Measurements from ENCODE around the gene ABHD14A. TPM values are rescaled to one million over a fixed set of nuclear protein-coding genes. Genes with fewer than 3 reads are reported as not detected.

Gene ABHD14A
- total RNA-seq, 1 donor from 2014 or later, result 14.8 TPM

DNA sequence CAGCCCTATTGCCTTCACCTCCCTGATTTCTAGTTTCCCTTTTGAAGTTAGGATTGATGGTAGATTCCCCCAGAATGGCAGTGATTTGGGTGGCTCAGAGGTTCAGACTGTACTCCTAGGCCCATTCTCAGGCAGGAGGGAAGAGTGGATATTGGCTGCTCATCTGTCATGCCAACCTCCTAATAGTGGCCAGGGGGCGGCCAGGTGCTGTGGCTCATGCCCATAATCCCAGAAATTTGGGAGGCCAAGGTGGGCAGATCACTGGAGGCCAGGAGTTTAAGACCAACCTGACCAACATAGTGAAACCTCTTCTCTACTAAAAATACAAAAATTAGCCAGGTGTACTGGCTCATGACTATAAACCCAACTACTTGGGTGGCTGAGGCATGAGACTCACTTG is 44.4 kb upstream of the ABHD14A start:
- TF ChIP-seq, protein P1, sequence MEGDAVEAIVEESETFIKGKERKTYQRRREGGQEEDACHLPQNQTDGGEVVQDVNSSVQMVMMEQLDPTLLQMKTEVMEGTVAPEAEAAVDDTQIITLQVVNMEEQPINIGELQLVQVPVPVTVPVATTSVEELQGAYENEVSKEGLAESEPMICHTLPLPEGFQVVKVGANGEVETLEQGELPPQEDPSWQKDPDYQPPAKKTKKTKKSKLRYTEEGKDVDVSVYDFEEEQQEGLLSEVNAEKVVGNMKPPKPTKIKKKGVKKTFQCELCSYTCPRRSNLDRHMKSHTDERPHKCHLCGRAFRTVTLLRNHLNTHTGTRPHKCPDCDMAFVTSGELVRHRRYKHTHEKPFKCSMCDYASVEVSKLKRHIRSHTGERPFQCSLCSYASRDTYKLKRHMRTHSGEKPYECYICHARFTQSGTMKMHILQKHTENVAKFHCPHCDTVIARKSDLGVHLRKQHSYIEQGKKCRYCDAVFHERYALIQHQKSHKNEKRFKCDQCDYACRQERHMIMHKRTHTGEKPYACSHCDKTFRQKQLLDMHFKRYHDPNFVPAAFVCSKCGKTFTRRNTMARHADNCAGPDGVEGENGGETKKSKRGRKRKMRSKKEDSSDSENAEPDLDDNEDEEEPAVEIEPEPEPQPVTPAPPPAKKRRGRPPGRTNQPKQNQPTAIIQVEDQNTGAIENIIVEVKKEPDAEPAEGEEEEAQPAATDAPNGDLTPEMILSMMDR (conservative IDR thresholded peaks at IDR 0.05), result no peak
- H3K27ac Mint-ChIP-seq (ENCODE audit: unreplicated experiment), result no peak overlapping the region
- H3K36me3 Mint-ChIP-seq (ENCODE audit: low read depth), result no peaks in the 10 kb centered on the region
- no peaks in the 10 kb centered on the region for H3K27me3 Mint-ChIP-seq (ENCODE audit: low read depth)
- no peaks in the 10 kb centered on the region for H3K4me1 Mint-ChIP-seq
- H3K9me3 Mint-ChIP-seq, result no peaks in the 10 kb centered on the region
- H3K4me3 Mint-ChIP-seq, result no peak overlapping the region
- no peak for DNase-seq (ENCODE audit: low read depth, low spot score)

DNA sequence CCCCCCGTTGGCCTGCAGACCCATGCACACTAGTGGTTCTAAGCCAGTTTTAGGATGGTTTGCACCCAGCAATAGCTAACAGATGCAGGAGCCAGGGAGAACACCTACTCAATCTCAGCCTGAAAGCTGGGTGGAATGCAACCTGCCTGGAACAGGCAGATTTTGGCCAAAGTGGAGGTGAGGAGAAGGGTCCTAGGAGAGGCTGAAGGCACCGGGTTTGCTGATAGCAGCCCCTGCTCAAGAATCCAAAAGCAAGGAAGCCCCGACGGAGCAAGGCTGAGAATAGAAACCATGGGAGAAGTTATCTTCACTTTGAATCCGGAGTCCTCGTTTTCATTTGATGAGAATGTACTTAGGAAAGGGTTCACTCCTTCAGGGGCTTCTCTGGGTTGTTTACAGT is 43.1 kb upstream of the ABHD14A start:
- Mint-ChIP-seq H3K27ac (ENCODE audit: unreplicated experiment) (no peak overlapping the region), H3K36me3 (ENCODE audit: low read depth) (no peaks in the 10 kb centered on the region), H3K4me3 (no peak overlapping the region), H3K4me1 (no peaks in the 10 kb centered on the region), H3K27me3 (ENCODE audit: low read depth) (no peaks in the 10 kb centered on the region), H3K9me3 (no peaks in the 10 kb centered on the region)
- TF ChIP-seq, protein P1 (conservative IDR thresholded peaks at IDR 0.05), result no peak
- DNase-seq (ENCODE audit: low read depth, low spot score), result no peak

DNA sequence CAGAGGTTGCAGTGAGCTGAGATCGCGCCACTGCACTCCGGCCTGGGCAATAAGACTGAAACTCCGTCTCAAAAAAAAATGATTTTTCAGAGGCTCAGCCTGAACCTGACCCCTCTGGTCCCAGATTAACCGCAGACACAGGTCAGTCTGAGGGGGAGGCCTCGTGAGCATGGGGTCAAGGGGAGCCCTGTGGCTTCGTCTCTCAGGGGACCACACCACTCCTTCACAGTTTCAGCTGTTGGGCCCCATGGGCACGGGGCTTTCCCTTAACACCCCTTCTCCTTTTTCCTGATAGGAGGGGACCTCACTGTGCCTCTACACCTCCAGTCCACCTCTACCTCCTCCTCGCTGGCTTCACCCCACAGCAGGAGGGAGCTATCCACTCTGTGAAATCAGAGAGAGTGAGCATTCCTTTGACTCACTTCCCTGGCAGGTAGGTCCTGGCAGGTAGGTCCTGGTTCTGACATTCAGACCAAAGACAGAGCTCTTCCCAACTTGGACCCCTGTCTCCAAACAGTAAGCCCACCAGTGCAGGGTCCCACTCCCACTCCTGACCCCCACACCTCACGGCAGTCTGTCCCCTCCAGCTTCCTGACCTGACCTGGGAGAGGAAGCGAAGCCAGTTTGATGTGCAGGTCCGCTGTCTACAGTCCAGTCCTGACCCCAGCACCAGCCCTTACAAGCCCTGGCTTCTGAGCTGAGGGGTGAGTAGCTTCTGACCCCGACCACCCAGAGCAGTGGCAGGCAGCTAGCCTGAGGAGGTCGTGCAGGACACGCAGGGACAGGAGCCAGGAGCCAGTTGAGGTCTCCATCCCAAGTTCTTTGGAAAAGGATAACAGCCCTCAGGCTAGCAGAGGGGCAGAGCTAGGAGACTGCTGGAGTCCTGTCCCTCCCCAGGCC is 42.1 kb upstream of the ABHD14A start:
- Mint-ChIP-seq H3K4me3 (no peak overlapping the region), H3K4me1 (no peaks in the 10 kb centered on the region), H3K27me3 (ENCODE audit: low read depth) (no peaks in the 10 kb centered on the region), H3K36me3 (ENCODE audit: low read depth) (no peaks in the 10 kb centered on the region), H3K27ac (ENCODE audit: unreplicated experiment) (no peak overlapping the region), H3K9me3 (no peaks in the 10 kb centered on the region)
- DNase-seq (ENCODE audit: low read depth, low spot score), result no peak
- TF ChIP-seq, protein P1 (conservative IDR thresholded peaks at IDR 0.05), result no peak

DNA sequence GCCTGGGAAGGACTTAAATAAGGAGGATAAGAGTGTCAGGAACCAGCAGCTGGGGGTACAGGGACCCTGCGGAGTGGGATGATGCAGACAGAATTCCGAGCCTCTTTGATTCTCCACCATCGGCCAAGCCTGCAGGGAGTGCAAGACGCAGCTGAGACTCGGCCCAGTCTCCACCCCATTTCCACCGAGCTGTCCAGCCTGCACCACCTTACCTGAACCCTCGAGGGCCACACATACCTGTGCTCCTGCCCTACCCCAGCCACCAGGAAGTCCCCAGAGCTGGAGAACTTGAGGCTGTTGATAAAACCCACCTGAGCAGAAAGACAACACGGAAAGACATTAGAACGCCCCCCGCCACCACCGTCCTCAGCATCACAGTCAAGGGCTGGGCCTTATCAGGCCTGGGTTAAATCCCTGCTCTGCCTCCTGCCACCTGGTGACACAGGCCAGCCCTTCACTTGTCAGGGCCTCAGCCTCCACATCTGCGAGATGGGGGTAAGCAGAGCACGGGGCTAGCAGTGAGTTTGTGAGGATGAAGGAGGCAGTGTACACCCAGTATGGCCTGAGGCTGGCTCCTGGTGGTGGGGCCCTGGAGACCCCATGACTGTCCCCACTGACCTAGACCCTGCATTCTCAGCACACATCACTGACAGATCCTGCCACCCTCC is 41.3 kb upstream of the ABHD14A start:
- Mint-ChIP-seq H3K9me3 (no peaks in the 10 kb centered on the region), H3K4me3 (no peak overlapping the region), H3K36me3 (ENCODE audit: low read depth) (no peaks in the 10 kb centered on the region), H3K27me3 (ENCODE audit: low read depth) (no peaks in the 10 kb centered on the region), H3K4me1 (no peaks in the 10 kb centered on the region), H3K27ac (ENCODE audit: unreplicated experiment) (no peak overlapping the region)
- DNase-seq (ENCODE audit: low read depth, low spot score), result no peak
- TF ChIP-seq, protein P1 (conservative IDR thresholded peaks at IDR 0.05), result no peak

DNA sequence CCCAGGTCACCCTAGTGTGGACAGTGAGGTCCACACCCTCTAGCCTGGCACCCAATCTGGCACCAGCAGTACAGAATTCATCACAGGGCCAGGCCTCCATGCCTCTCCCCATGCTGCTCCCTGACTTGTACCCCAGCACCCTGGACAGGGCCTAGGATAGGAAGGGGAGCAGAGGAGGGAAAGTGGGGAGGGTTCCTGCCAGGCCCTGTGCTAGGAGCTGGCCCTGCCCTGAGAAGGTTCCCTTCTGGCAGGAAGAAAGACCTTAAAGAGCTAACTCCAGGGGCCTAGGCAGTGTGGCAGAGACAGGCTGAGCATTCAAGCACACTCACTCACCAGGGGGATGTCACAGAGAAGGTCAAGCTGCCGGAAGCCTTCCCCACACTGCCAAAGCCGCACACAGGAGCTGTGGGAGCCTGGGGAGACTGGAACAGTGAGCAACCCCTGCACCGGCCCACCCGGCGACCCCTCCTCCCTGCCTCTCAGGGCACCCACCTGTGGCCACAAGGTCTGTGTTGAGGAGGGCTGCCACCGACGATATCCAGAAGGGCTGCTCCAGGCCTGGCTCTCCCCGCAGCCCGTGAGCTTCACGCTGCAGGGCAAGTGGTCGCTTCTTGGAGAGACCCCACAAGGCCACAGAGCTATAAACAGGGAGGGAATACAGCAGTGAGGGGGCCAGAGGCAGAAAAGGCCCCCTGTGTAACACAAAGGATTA is 40.6 kb upstream of the ABHD14A start:
- DNase-seq (ENCODE audit: low read depth, low spot score), result no peak
- Mint-ChIP-seq H3K27ac (ENCODE audit: unreplicated experiment) (peak overlapping the region; percentile 83), H3K9me3 (no peaks in the 10 kb centered on the region), H3K27me3 (ENCODE audit: low read depth) (no peaks in the 10 kb centered on the region), H3K4me1 (peaks cover 3% of the 10 kb centered on the region), H3K4me3 (peak overlapping the region; percentile 23), H3K36me3 (ENCODE audit: low read depth) (no peaks in the 10 kb centered on the region)
- TF ChIP-seq, protein P1 (conservative IDR thresholded peaks at IDR 0.05), result no peak
